Measurements from ENCODE around the gene TACO1.

Gene TACO1

GRCh38 chr17:63600569-63601438 lies at the start of gene TACO1:
Gene TACO1, plus strand, starts transcription at chr17:63600895. Its CDS starts 189 bp downstream, at chr17:63601084.
- Histone ChIP-seq H3K36me3 (ENCODE audit: control insufficient read depth, insufficient read depth, low read length) (peaks cover 4% of the 10 kb centered on the region; the same call in 1 of the 2 replicates), H3K9me3 (ENCODE audit: control insufficient read depth, insufficient read depth, low read length) (no peaks in the 10 kb centered on the region), H3K27ac (ENCODE audit: low read length) (no peak within 1 kb of the TSS), H3K4me1 (ENCODE audit: control insufficient read depth, insufficient read depth, low read length) (no peaks in the 10 kb centered on the region), H3K27me3 (ENCODE audit: control insufficient read depth, insufficient read depth, low read length) (no peaks in the 10 kb centered on the region), H3K4me3 (ENCODE audit: low read length) (peak within 1 kb of the TSS; percentile 84)
- WGBS (ENCODE audit: insufficient coverage, insufficient read length), result no CpG with 5 or more reads among the region's 61 CpGs
- peak; percentile 78 for DNase-seq (ENCODE audit: low read depth, low spot score)

- H3K27me3 ChIP-seq (ENCODE audit: control insufficient read depth, insufficient read depth, low read length), result no peaks in the 10 kb centered on the region
- H3K9me3 ChIP-seq (ENCODE audit: control insufficient read depth, insufficient read depth, low read length), result no peaks in the 10 kb centered on the region
- H3K27ac ChIP-seq (ENCODE audit: low read length), result no peak overlapping the region
- no peak for DNase-seq (ENCODE audit: low read depth, low spot score)
- H3K36me3 ChIP-seq (ENCODE audit: control insufficient read depth, insufficient read depth, low read length), result no peaks in the 10 kb centered on the region
- H3K4me3 ChIP-seq (ENCODE audit: low read length), result no peak overlapping the region
- no CpG with 5 or more reads among the region's 6 CpGs for WGBS (ENCODE audit: insufficient coverage, insufficient read length)
- H3K4me1 ChIP-seq (ENCODE audit: control insufficient read depth, insufficient read depth, low read length), result no peaks in the 10 kb centered on the region
Observed at GRCh38 chr17:63552211-63552610, 48.5 kb upstream of the TACO1 start.

GRCh38 chr17:63555500-63556156 lies 45.1 kb upstream of the TACO1 start:
- no peak for DNase-seq (ENCODE audit: low read depth, low spot score)

GRCh38 chr17:63557416-63557815 lies 43.3 kb upstream of the TACO1 start:
- H3K27ac ChIP-seq (ENCODE audit: low read length), result no peak overlapping the region
- H3K4me1 ChIP-seq (ENCODE audit: control insufficient read depth, insufficient read depth, low read length), result no peaks in the 10 kb centered on the region
- no peaks in the 10 kb centered on the region for H3K36me3 ChIP-seq (ENCODE audit: control insufficient read depth, insufficient read depth, low read length)
- H3K9me3 ChIP-seq (ENCODE audit: control insufficient read depth, insufficient read depth, low read length), result no peaks in the 10 kb centered on the region
- H3K4me3 ChIP-seq (ENCODE audit: low read length), result no peak overlapping the region
- no CpG with 5 or more reads among the region's 2 CpGs for WGBS (ENCODE audit: insufficient coverage, insufficient read length)
- H3K27me3 ChIP-seq (ENCODE audit: control insufficient read depth, insufficient read depth, low read length), result no peaks in the 10 kb centered on the region
- no peak for DNase-seq (ENCODE audit: low read depth, low spot score)

More at GRCh38 chr17:63555500-63556156, 45.1 kb upstream of the TACO1 start:
- WGBS (ENCODE audit: insufficient coverage, insufficient read length), result no CpG with 5 or more reads among the region's 7 CpGs
- no peaks in the 10 kb centered on the region for H3K27me3 ChIP-seq (ENCODE audit: control insufficient read depth, insufficient read depth, low read length)
- no peaks in the 10 kb centered on the region for H3K4me1 ChIP-seq (ENCODE audit: control insufficient read depth, insufficient read depth, low read length)
- no peak overlapping the region for H3K27ac ChIP-seq (ENCODE audit: low read length)
- no peaks in the 10 kb centered on the region for H3K36me3 ChIP-seq (ENCODE audit: control insufficient read depth, insufficient read depth, low read length)
- no peaks in the 10 kb centered on the region for H3K9me3 ChIP-seq (ENCODE audit: control insufficient read depth, insufficient read depth, low read length)
- no peak overlapping the region for H3K4me3 ChIP-seq (ENCODE audit: low read length)

- no peak overlapping the region for H3K4me3 ChIP-seq (ENCODE audit: low read length)
- H3K4me1 ChIP-seq (ENCODE audit: control insufficient read depth, insufficient read depth, low read length), result no peaks in the 10 kb centered on the region
- H3K27ac ChIP-seq (ENCODE audit: low read length), result no peak overlapping the region
- DNase-seq (ENCODE audit: low read depth, low spot score), result no peak
- no CpG with 5 or more reads among the region's 3 CpGs for WGBS (ENCODE audit: insufficient coverage, insufficient read length)
- no peaks in the 10 kb centered on the region for H3K36me3 ChIP-seq (ENCODE audit: control insufficient read depth, insufficient read depth, low read length)
- no peaks in the 10 kb centered on the region for H3K27me3 ChIP-seq (ENCODE audit: control insufficient read depth, insufficient read depth, low read length)
- no peaks in the 10 kb centered on the region for H3K9me3 ChIP-seq (ENCODE audit: control insufficient read depth, insufficient read depth, low read length)
Observed at GRCh38 chr17:63558441-63558840, 42.3 kb upstream of the TACO1 start.

GRCh38 chr17:63561819-63562218 lies 38.9 kb upstream of the TACO1 start:
- Histone ChIP-seq H3K9me3 (ENCODE audit: control insufficient read depth, insufficient read depth, low read length) (no peaks in the 10 kb centered on the region), H3K27ac (ENCODE audit: low read length) (no peak overlapping the region), H3K27me3 (ENCODE audit: control insufficient read depth, insufficient read depth, low read length) (no peaks in the 10 kb centered on the region), H3K4me1 (ENCODE audit: control insufficient read depth, insufficient read depth, low read length) (no peaks in the 10 kb centered on the region), H3K4me3 (ENCODE audit: low read length) (no peak overlapping the region), H3K36me3 (ENCODE audit: control insufficient read depth, insufficient read depth, low read length) (no peaks in the 10 kb centered on the region)
- DNase-seq (ENCODE audit: low read depth, low spot score), result no peak

GRCh38 chr17:63563339-63563738 lies 37.4 kb upstream of the TACO1 start:
- Histone ChIP-seq H3K27ac (ENCODE audit: low read length) (no peak overlapping the region), H3K27me3 (ENCODE audit: control insufficient read depth, insufficient read depth, low read length) (no peaks in the 10 kb centered on the region), H3K4me3 (ENCODE audit: low read length) (no peak overlapping the region), H3K36me3 (ENCODE audit: control insufficient read depth, insufficient read depth, low read length) (no peaks in the 10 kb centered on the region), H3K4me1 (ENCODE audit: control insufficient read depth, insufficient read depth, low read length) (no peaks in the 10 kb centered on the region), H3K9me3 (ENCODE audit: control insufficient read depth, insufficient read depth, low read length) (no peaks in the 10 kb centered on the region)
- whole genome bisulfite sequencing (ENCODE audit: insufficient coverage, insufficient read length), result no CpG with 5 or more reads among the region's 2 CpGs
- DNase-seq (ENCODE audit: low read depth, low spot score), result no peak

- WGBS (ENCODE audit: insufficient coverage, insufficient read length), result no CpG with 5 or more reads among the region's 5 CpGs
- H3K36me3 ChIP-seq (ENCODE audit: control insufficient read depth, insufficient read depth, low read length), result no peaks in the 10 kb centered on the region
- DNase-seq (ENCODE audit: low read depth, low spot score), result no peak
- H3K27ac ChIP-seq (ENCODE audit: low read length), result no peak overlapping the region
- H3K27me3 ChIP-seq (ENCODE audit: control insufficient read depth, insufficient read depth, low read length), result no peaks in the 10 kb centered on the region
- no peaks in the 10 kb centered on the region for H3K9me3 ChIP-seq (ENCODE audit: control insufficient read depth, insufficient read depth, low read length)
- H3K4me3 ChIP-seq (ENCODE audit: low read length), result no peak overlapping the region
- H3K4me1 ChIP-seq (ENCODE audit: control insufficient read depth, insufficient read depth, low read length), result no peaks in the 10 kb centered on the region
Observed at GRCh38 chr17:63564562-63564961, 36.1 kb upstream of the TACO1 start.

GRCh38 chr17:63567229-63567628 lies 33.5 kb upstream of the TACO1 start:
- Histone ChIP-seq H3K4me3 (ENCODE audit: low read length) (no peak overlapping the region), H3K4me1 (ENCODE audit: control insufficient read depth, insufficient read depth, low read length) (no peaks in the 10 kb centered on the region), H3K27me3 (ENCODE audit: control insufficient read depth, insufficient read depth, low read length) (no peaks in the 10 kb centered on the region), H3K36me3 (ENCODE audit: control insufficient read depth, insufficient read depth, low read length) (no peaks in the 10 kb centered on the region), H3K9me3 (ENCODE audit: control insufficient read depth, insufficient read depth, low read length) (no peaks in the 10 kb centered on the region), H3K27ac (ENCODE audit: low read length) (no peak overlapping the region)
- DNase-seq (ENCODE audit: low read depth, low spot score), result no peak
- no CpG with 5 or more reads among the region's 1 CpG for WGBS (ENCODE audit: insufficient coverage, insufficient read length)

- Histone ChIP-seq H3K9me3 (ENCODE audit: control insufficient read depth, insufficient read depth, low read length) (no peaks in the 10 kb centered on the region), H3K4me3 (ENCODE audit: low read length) (no peak overlapping the region), H3K27me3 (ENCODE audit: control insufficient read depth, insufficient read depth, low read length) (no peaks in the 10 kb centered on the region), H3K4me1 (ENCODE audit: control insufficient read depth, insufficient read depth, low read length) (no peaks in the 10 kb centered on the region), H3K36me3 (ENCODE audit: control insufficient read depth, insufficient read depth, low read length) (no peaks in the 10 kb centered on the region), H3K27ac (ENCODE audit: low read length) (no peak overlapping the region)
- DNase-seq (ENCODE audit: low read depth, low spot score), result no peak
- WGBS (ENCODE audit: insufficient coverage, insufficient read length), result no CpG with 5 or more reads among the region's 8 CpGs
Observed at GRCh38 chr17:63568563-63568962, 32.1 kb upstream of the TACO1 start.

Data from iPS DF 6.9 (cell line).